GM21526 (cell line): Measurements from ENCODE around the gene CACNA1B.

Source experiments
- ATAC-seq: cut with Tn5 transposase; IDR thresholded peaks from one replicate; pipeline ENCODE4 v1.9.1; 2021; ENCODE audit warnings: moderate library complexity; ENCODE audit not compliant: unreplicated experiment, low FRiP score

CACNA1B gene

GRCh38 chr9:138049085-138049778, 171.7 kb downstream of the CACNA1B start:
- ATAC-seq: no peak

DNA sequence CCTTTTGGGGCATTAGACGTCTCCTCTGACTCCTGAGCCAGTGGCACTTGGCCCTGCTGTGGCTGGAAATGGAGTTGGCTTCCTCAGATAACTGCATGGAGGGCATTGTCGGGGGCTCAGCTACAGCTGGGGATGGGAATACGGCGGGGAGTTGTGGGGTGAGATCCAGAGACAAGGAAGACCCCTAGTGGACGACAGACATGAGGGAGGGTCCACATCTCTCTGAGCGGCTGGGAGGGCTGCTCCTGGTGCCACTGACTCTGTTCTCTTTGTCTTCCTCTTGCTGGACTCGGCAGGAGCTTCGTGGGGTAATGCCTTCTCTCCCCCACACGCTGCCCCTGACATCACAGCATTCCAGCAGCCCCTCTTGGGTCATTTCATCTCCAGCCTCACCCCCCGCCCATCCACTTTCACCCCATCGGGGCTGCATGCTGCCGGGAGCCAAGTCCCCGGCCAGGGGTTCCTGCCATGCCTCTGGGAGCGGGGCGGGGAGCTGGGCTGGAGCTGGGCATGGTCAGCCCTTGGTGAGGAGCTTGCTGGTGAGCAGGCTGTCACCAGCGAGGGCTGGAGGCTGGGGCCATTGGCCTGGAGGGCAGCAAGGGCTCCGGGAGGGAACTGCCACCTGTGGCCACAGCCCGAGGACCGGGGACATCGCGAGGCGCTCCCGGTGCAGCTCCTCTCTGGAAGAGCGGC, 172.3 kb downstream of the CACNA1B start:
- no peak for ATAC-seq

GRCh38 chr9:138050472-138051330, 173.1 kb downstream of the CACNA1B start:
- no peak for ATAC-seq

DNA sequence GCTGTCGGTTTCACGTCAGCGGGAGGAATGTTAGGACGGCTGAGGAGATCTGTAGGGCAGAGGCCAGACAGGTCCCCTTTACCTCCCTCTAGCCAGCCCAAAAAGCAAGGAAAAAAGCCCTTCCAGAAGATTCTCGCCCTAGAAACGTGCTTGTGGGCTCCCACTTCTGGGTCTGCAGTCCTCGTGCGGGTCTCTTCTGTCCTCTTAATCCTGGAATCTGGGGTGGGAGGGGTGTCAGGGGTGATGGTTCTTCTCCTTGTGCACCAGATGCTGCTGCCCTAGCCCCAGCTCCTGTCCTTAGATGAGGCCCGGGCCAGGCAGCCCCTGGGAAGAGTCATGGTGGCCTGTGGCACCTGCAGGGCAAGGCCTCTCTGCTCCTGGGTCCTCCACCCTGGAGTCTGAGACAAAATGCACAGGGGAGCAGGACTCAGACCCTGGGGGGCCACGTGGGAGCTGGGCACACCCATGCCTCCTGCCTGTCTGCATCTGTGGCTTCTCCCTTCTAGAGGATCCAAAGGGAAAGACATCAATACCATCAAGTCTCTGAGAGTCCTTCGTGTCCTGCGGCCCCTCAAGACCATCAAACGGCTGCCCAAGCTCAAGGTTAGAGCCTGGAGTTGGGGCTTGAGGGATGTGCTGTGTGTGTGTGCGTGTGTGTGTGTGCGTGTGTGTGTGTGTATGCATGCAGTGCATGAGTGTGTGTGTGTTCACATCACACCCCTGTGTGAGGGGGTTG, 174.2 kb downstream of the CACNA1B start:
- ATAC-seq: no peak

- no peak for ATAC-seq
These were observed 174.7 kb downstream of the CACNA1B start for GRCh38 chr9:138052322-138052615.

GRCh38 chr9:138052635-138053320, 175.2 kb downstream of the CACNA1B start:
- ATAC-seq: no peak

DNA sequence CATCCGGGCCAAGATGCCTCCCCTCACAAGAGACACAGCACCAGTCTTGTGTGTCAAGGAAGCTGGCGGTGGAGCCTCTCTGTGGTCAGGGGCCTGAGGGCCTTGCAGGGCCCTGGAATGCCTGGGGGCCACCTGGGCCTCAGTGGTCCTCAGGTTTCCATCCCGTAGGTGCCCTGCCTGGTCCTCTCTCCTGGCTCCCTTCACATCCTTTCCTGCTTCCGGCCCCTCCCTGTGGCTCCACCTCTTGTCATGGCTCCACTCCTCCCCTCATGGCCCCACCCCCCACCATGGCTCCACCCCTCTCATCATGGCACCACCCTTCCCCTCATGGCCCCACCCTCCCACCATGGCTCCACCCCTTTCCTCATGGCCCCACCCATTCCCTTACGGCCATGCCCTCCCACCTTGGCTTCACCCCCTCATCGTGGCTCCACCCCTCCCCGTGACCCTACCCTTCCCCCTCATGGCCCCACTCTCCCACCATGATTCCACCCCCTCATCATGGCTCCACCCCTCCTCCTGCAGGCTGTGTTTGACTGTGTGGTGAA, 175.8 kb downstream of the CACNA1B start:
- ATAC-seq: no peak

- ATAC-seq: no peak
These were observed 176.6 kb downstream of the CACNA1B start for GRCh38 chr9:138053996-138054752.

GRCh38 chr9:138057726-138058125, 180.1 kb downstream of the CACNA1B start:
- no peak for ATAC-seq

- no peak for ATAC-seq
These were observed 180.6 kb downstream of the CACNA1B start for GRCh38 chr9:138058181-138058580.

DNA sequence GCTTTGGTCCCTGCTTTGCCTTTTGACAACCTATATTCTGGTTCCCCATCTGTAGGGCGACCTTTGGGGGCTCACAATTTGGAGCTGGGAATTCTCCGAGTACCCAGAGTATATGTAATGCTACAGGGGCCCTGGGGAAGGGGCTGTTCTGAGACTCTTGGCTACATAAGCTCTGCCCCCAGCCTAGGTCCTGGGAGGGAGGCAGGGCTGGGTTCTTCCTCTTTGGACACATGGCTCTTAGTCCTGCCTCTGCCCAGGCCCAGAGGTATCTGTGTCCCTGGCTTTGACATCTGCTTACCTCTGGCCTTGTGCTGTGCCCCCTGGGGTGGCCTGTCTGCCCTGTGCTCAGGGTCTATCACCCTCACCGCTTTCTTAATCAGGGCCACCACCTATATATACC, 181.6 kb downstream of the CACNA1B start:
- no peak for ATAC-seq

DNA sequence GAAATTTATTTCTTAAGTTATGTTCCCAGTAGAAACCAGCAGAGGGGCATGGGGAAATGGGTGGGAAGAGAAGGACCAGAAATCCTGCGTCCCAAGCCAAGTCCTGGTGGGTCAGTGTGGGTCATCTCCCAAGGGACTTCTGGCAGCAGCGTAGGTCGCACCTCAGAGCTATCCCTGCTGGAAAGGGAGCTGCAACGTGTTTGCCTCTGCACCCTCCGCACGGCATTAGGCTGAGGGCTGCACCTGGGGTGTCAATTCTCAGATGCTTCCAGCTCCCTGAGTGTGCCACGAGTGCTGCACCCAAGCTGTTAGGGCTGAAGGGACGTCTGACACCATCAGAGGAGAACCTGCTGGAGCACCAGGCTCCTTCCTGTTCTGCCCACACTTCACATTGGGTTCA, 182.8 kb downstream of the CACNA1B start:
- no peak for ATAC-seq

DNA sequence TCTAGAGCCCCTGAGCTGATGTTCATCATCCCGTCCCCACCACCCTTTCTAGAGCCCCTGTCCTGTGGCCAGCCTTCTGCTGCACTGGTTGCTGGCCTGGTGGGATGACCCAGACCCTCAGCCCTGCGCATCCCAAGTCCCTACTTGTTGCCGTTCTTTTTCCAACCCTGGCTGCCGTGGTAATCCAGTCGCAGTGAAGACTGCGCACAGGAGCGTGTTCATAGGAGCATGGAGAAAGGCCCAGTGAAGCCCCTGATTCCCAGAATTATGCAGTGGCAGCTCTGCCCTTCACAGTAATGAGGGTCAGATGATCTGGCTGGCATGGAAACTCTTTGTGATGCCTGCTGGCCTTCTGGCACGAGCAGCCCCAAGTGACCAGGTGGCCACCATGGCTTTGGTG, 183.3 kb downstream of the CACNA1B start:
- no peak for ATAC-seq

GRCh38 chr9:138061631-138062030, 184.0 kb downstream of the CACNA1B start:
- ATAC-seq: no peak

- ATAC-seq: no peak
These were observed 184.6 kb downstream of the CACNA1B start for GRCh38 chr9:138062196-138062595.

DNA sequence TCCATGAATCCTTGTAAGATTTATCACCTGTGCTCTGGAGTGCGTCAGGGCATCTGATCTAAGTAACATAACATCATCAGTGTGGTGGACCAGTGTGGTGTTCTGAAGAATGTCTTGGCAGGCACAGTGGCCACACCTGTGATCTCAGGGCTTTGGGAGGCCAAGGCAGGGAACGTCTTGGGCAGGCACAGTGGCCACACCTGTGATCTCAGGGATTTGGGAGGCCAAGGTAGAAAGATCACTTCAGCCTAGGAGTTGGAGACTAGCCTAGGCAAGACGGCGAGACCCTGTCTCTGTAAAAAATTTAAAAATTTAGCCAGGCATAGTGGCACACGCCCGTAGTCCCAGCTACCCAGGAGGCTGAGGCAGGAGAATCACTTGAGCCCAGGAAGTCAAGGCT, 185.5 kb downstream of the CACNA1B start:
- ATAC-seq: no peak

GRCh38 chr9:138063785-138064184, 186.2 kb downstream of the CACNA1B start:
- no peak for ATAC-seq

- ATAC-seq: no peak
These were observed 187.0 kb downstream of the CACNA1B start for GRCh38 chr9:138064547-138064946.

DNA sequence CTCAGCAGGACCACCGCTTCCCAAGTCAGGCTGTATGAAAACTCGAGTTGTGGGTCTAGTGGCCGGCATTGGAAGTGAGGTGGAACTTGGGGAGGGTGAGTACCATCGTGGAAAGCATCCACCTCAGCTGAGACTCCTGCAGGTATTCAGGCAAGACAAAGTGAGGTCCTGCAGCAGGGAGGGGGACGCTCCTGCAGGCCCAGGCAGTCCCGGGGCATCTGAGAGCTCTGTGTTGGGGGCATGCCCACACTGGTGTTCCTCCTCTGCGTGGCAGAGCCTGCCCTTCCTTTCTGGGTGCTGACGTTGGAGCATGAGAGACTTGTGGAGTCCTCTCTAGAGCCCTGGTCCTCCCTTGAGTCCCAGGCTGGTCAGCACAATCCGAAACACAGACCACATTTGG, 187.7 kb downstream of the CACNA1B start:
- ATAC-seq: no peak
